GM21576 (cell line): ENCODE results near the gene SLC18A2.
"Not testable (repeated sequence)": the region's sequence is repeated elsewhere in the genome, so short reads cannot be mapped to it uniquely, and the experiment has no call there.

Experiments used
- ATAC-seq: cut with Tn5 transposase; IDR thresholded peaks from one replicate; pipeline ENCODE4 v1.9.1; 2021; ENCODE audit warnings: mild to moderate bottlenecking, moderate library complexity; ENCODE audit not compliant: unreplicated experiment

SLC18A2 gene

GRCh38 chr10:117262291-117262902 is 21.5 kb downstream of the SLC18A2 start:
- no peak for ATAC-seq

GRCh38 chr10:117262903-117263293 is 22.0 kb downstream of the SLC18A2 start:
- ATAC-seq: no peak

DNA sequence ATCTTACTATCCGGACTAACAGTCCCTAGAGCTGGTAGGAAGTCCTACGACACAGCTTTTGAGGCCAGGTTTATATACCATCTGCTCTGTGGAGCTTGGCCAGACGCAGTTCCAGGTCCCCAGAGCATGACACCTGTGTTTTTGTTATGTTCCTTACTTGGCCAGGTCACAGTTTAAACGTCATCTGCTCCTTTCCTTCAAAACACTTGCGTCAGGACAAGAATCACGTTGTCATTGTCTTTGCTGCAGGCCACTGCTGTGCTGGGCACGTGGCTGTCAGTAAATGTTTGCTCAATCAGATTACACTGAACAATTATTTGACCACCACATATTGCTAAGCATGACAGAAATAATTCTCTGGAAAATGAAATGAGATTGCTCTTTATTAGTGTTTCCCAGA is 23.9 kb downstream of the SLC18A2 start:
- ATAC-seq: no peak

- no peak for ATAC-seq
Observed at GRCh38 chr10:117266400-117266799, 25.5 kb downstream of the SLC18A2 start.

DNA sequence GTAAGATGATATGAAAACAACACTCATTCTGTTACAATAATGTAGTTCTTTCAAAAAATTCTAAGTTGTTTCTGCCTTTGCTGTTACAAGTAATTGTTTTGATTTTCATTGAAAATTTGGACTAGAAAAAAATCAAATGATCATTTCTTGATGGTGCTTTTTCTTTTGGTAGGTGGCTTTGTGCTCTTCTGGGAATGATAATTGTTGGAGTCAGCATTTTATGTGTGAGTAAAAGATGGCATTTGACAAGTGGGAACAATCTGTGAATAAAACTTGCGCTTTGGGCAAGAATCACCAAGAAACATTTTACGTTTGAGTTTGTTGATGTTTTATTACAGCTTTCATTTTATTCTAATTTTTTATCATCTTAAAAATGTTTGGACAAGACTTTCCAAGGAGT is 25.9 kb downstream of the SLC18A2 start:
- no peak for ATAC-seq

GRCh38 chr10:117268258-117268657 is 27.3 kb downstream of the SLC18A2 start:
- no peak for ATAC-seq

DNA sequence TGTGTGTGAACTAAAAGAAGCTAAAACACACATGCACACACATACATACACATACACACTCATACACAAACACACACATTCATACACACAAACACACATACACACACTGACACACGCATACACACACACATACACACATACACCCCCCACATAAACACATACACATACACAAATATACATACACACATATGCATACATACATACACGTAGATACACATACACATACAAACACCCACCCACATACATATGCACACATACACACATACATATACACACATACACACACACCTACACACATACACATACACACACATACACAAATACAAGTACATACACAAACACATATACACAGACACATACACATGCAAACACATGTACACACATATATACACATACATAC is 28.0 kb downstream of the SLC18A2 start:
- ATAC-seq: no peak

DNA sequence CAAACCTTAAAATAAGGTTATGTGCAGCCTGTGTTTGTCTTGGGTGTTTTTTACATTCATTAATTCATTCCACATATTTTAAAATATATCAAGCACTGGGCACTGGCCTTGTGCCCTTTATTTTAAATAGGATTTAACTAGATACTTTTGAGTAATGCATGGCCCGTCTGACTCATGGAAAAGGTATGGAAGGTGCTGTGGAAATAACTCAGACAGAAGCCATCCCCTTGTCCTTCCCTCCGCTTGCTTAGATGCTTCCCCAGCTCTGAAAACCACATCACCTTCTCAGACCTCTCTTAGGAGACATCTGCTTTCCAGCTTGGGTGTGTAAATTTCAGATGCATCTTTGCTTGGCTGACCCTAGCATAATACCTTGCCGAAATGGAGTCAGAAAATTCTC is 30.5 kb downstream of the SLC18A2 start:
- no peak for ATAC-seq

GRCh38 chr10:117272195-117273076 is 31.5 kb downstream of the SLC18A2 start:
- no peak for ATAC-seq

- ATAC-seq: no peak
Observed at GRCh38 chr10:117273980-117274379, 33.1 kb downstream of the SLC18A2 start.

GRCh38 chr10:117274509-117274908 is 33.6 kb downstream of the SLC18A2 start:
- no peak for ATAC-seq

DNA sequence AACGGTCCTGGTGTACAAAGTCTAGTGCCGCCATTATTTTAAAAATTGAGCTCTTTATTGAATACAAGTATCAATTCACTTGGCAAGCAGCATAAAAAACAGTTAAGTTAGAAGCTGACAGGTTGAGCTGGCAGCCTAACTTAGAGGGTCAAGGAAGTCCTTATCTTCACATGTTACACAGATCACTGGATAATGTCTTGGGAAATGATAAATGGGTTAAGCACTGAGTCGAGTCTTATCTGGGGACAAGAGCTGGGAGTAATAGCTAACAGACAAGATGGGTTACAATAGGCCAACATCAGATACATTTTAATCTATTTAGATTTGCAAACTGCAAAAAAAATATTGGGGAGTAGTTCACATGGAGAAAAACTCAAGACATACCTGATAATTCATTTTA is 34.2 kb downstream of the SLC18A2 start:
- no peak for ATAC-seq

GRCh38 chr10:117277675-117278074 is 36.8 kb downstream of the SLC18A2 start:
- no peak for ATAC-seq

GRCh38 chr10:117284716-117285494 is 44.0 kb downstream of the SLC18A2 start:
- ATAC-seq: no peak

DNA sequence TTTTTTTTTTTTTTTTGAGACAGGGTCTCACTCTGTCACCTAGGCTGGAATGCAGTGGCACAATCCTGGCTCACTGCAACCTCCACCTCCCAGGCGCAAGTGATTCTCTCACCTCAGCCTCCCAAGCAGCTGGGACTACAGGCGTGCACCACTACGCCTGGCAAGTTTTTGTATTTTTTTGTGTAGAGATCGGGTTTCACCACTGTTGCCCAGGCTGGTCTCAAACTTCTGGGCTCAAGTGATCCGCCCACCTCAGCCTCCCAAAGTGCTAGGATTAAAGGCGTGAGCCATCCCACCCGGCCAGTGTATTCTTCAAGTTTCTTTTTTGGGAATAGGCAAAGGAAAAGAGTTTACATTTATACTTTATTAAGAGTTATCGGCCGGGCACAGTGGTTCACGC is 50.0 kb downstream of the SLC18A2 start:
- not testable (repeated sequence) for ATAC-seq

DNA sequence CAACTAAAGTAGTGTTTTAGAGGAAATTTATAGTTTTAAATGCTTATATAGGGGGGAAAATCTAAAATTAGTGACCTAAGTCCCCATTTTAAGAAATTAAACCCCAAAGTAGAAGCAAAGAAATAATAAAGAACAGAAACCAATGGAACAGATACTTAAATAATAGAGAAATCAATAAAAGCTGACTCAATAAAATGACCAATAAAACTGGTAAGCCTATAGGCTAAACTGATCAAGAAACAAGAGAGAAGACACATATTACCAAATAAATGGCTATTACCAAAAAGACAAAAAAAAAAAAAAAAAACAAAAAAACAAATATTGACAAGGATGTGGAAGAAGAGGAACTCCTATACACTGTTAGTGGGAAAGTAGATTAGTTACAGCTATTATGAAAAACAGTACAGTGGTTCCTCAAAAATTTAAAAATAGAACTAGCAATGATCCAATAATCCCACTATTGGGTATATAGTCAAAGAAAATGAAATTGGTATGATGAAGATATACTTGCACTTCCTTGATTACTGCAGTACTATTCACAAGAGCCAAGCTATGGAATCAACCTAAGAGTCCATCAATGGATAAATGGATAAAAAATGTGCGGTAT is 53.2 kb downstream of the SLC18A2 start:
- ATAC-seq: no peak

GRCh38 chr10:117294735-117295134 is 53.8 kb downstream of the SLC18A2 start:
- ATAC-seq: no peak

DNA sequence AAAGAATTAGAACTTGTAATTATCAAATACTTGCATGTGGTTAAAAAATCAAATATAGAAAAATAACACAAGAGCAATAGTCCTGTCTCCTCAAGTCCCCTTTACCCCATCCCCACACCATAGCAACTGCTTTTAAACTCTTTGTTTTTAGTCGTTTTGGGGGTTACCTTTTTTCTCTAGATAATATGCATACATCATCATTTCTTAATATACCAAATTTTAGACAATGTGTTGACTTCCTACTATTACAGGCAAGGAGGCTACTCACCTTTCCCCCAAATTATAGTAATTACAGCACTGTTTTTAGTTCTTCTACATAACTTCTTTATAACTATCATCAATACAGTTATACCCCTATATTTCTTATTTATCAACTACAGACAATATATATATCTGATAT is 57.3 kb downstream of the SLC18A2 start:
- ATAC-seq: no peak

GRCh38 chr10:117299435-117299834 is 58.5 kb downstream of the SLC18A2 start:
- no peak for ATAC-seq

GRCh38 chr10:117300671-117301070 is 59.8 kb downstream of the SLC18A2 start:
- no peak for ATAC-seq

- not testable (repeated sequence) for ATAC-seq
Observed at GRCh38 chr10:117303451-117303850, 62.5 kb downstream of the SLC18A2 start.
